Measurements from ENCODE around the gene PDE2A. TPM values are rescaled to one million over a fixed set of nuclear protein-coding genes. Genes with fewer than 3 reads are reported as not detected.
A peak's percentile ranks its signal among the peaks of the same experiment; 100 is the strongest.

Gene PDE2A
- total RNA-seq, 5 donors from 2014 or later (not counting 1 experiment from before 2014, with no cell fraction given), result 1.1 to 6.1 (median 1.7) TPM

GRCh38 chr11:72642043-72642883 is 32.0 kb downstream of the PDE2A start:
- Mint-ChIP-seq H3K9me3 (no peaks in the 10 kb centered on the region), H3K27me3 (peaks cover 8 to 10% of the 10 kb centered on the region in 2 donors), H3K27ac (no peak overlapping the region), H3K4me1 (peaks cover 0 to 5% (median 0%) of the 10 kb centered on the region in 3 donors), H3K36me3 (no peaks in the 10 kb centered on the region), H3K4me3 (peak overlapping the region; percentile 35 to 73 (median 62))
- Histone ChIP-seq H3K4me3 (ENCODE audit: control insufficient read depth in 1 of 2, extremely low read depth in 1 of 2, low read length in 1 of 2) (peak overlapping the region; percentile 50 to 55), H3K9me3 (no peaks in the 10 kb centered on the region), H3K27ac (ENCODE audit: low read length) (no peak overlapping the region), H3K4me1 (ENCODE audit: control insufficient read depth in 1 of 2, extremely low read depth in 1 of 2, insufficient read depth in 2 of 2, low read length in 2 of 2) (peaks cover 0 to 18% of the 10 kb centered on the region in 2 experiments), H3K27me3 (replicated peaks in 1 of 2; ENCODE audit: control insufficient read depth in 2 of 2, extremely low read depth in 1 of 2, insufficient read depth in 2 of 2, low read length in 1 of 2) (peaks cover 5 to 58% of the 10 kb centered on the region in 2 experiments), H3K36me3 (ENCODE audit: control insufficient read depth in 2 of 2, extremely low read depth in 1 of 2, insufficient read depth in 1 of 2, low read length in 1 of 2) (no peaks in the 10 kb centered on the region)
- ATAC-seq (replicated peaks in 1 of 4), result peak; percentile 40 to 60 (median 50)
- peak in 10 of 35 experiments; percentile 1 to 21 (median 9) for DNase-seq
- CTCF ChIA-PET, result interaction anchor here in 1 of 2 donors (0.5 kb wide), 1 partner anchor 175 kb away, joined by 3 read pairs; no protein-coding TSS in a partner anchor
- 2% methylated on average over 64 of the region's 85 CpGs for WGBS (ENCODE audit: insufficient coverage)
- POLR2A ChIA-PET, result no interaction called here

DNA sequence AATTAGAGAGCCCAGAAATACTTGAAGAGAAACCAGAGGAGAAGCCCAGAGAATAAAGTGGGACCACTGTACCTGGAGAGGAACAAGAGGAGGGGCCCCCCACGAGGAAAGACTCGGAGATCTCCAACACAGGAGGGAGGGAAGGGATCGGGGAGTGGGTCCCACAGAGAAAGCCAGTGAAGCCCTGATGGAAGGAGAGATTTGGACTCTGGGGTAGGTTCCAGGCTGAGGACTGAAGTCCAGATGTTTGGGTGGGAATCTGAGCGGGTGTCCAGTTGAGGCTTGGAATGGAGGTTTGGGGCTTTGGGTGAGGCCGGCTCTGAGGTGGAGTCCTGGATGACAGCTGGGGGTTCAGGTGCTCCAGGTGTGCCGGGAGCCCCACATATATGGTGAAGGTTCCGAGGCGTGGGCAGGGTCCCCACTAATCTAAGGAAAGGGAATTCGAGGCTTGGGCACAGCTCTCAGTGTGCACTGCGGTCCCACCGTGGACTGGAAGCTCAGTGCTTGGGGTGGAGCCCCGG is 32.6 kb downstream of the PDE2A start:
- 56% methylated on average over 12 of the region's 12 CpGs for WGBS (ENCODE audit: insufficient coverage)
- ChIA-PET POLR2A (no interaction called here), CTCF (no interaction called here)
- H3K4me1 Mint-ChIP-seq, result peaks cover 0 to 5% (median 0%) of the 10 kb centered on the region in 3 donors
- H3K27ac Mint-ChIP-seq, result no peak overlapping the region
- Histone ChIP-seq H3K9me3 (no peaks in the 10 kb centered on the region), H3K27me3 (replicated peaks in 1 of 2; ENCODE audit: control insufficient read depth in 2 of 2, extremely low read depth in 1 of 2, insufficient read depth in 2 of 2, low read length in 1 of 2) (peaks cover 5 to 59% of the 10 kb centered on the region in 2 experiments), H3K36me3 (ENCODE audit: control insufficient read depth in 2 of 2, extremely low read depth in 1 of 2, insufficient read depth in 1 of 2, low read length in 1 of 2) (no peaks in the 10 kb centered on the region), H3K27ac (ENCODE audit: low read length) (no peak overlapping the region), H3K4me3 (ENCODE audit: control insufficient read depth in 1 of 2, extremely low read depth in 1 of 2, low read length in 1 of 2) (no peak overlapping the region), H3K4me1 (ENCODE audit: control insufficient read depth in 1 of 2, extremely low read depth in 1 of 2, insufficient read depth in 2 of 2, low read length in 2 of 2) (peaks cover 0 to 18% of the 10 kb centered on the region in 2 experiments)
- H3K27me3 Mint-ChIP-seq, result peaks cover 9 to 17% of the 10 kb centered on the region in 2 donors
- no peak overlapping the region for H3K4me3 Mint-ChIP-seq
- DNase-seq (no peak), ATAC-seq (replicated peaks in 1 of 4) (no peak)
- no peaks in the 10 kb centered on the region for H3K36me3 Mint-ChIP-seq
- no peaks in the 10 kb centered on the region for H3K9me3 Mint-ChIP-seq

- H3K27me3 ChIP-seq (replicated peaks in 1 of 2; ENCODE audit: control insufficient read depth in 2 of 2, extremely low read depth in 1 of 2, insufficient read depth in 2 of 2, low read length in 1 of 2), result peaks cover 5 to 62% of the 10 kb centered on the region in 2 experiments
- WGBS (ENCODE audit: insufficient coverage), result 72% methylated on average over 15 of the region's 23 CpGs
- H3K27me3 Mint-ChIP-seq, result peaks cover 15 to 20% of the 10 kb centered on the region in 2 donors
- peaks cover 0 to 18% of the 10 kb centered on the region in 2 experiments for H3K4me1 ChIP-seq (ENCODE audit: control insufficient read depth in 1 of 2, extremely low read depth in 1 of 2, insufficient read depth in 2 of 2, low read length in 2 of 2)
- no peaks in the 10 kb centered on the region for H3K36me3 Mint-ChIP-seq
- no peak overlapping the region for H3K27ac ChIP-seq (ENCODE audit: low read length)
- ChIA-PET CTCF (no interaction called here), POLR2A (no interaction called here)
- no peak overlapping the region for H3K4me3 ChIP-seq (ENCODE audit: control insufficient read depth in 1 of 2, extremely low read depth in 1 of 2, low read length in 1 of 2)
- H3K9me3 ChIP-seq, result no peaks in the 10 kb centered on the region
- H3K4me1 Mint-ChIP-seq, result peaks cover 0 to 5% (median 0%) of the 10 kb centered on the region in 3 donors
- ATAC-seq (replicated peaks in 1 of 4) (no peak), DNase-seq (no peak)
- H3K4me3 Mint-ChIP-seq, result no peak overlapping the region
- H3K36me3 ChIP-seq (ENCODE audit: control insufficient read depth in 2 of 2, extremely low read depth in 1 of 2, insufficient read depth in 1 of 2, low read length in 1 of 2), result no peaks in the 10 kb centered on the region
- H3K9me3 Mint-ChIP-seq, result no peaks in the 10 kb centered on the region
- H3K27ac Mint-ChIP-seq, result no peak overlapping the region
Measured at GRCh38 chr11:72639502-72640375, 34.5 kb downstream of the PDE2A start.

DNA sequence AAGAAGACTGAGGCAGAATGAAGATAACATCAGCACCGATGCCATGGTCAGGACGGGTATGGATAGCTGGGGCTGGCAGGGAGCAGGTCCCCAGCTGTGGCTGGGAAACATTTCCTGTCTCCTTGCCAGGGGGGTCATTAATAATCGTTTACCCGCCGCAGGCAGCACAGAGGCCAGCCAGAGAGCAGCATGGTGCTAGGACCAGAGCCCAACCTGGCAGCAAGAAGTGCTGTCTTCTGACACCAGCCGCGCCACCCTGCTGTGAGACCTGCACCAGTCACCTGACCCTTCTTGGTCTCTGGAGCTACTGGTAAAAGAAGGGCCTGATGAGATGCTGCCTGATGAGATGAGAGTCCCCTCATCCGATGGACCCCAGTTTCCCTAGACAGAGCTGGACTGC is 36.3 kb downstream of the PDE2A start:
- no peaks in the 10 kb centered on the region for H3K36me3 Mint-ChIP-seq
- no peaks in the 10 kb centered on the region for H3K4me1 Mint-ChIP-seq
- no peak overlapping the region for H3K27ac Mint-ChIP-seq
- 82% methylated on average over 8 of the region's 8 CpGs for WGBS (ENCODE audit: insufficient coverage)
- H3K9me3 Mint-ChIP-seq, result no peaks in the 10 kb centered on the region
- H3K27me3 ChIP-seq (replicated peaks in 1 of 2; ENCODE audit: control insufficient read depth in 2 of 2, extremely low read depth in 1 of 2, insufficient read depth in 2 of 2, low read length in 1 of 2), result peaks cover 5 to 57% of the 10 kb centered on the region in 2 experiments
- peaks cover 0 to 12% of the 10 kb centered on the region in 2 experiments for H3K4me1 ChIP-seq (ENCODE audit: control insufficient read depth in 1 of 2, extremely low read depth in 1 of 2, insufficient read depth in 2 of 2, low read length in 2 of 2)
- H3K4me3 ChIP-seq (ENCODE audit: control insufficient read depth in 1 of 2, extremely low read depth in 1 of 2, low read length in 1 of 2), result no peak overlapping the region
- DNase-seq (no peak), ATAC-seq (replicated peaks in 1 of 4) (no peak)
- H3K36me3 ChIP-seq (ENCODE audit: control insufficient read depth in 2 of 2, extremely low read depth in 1 of 2, insufficient read depth in 1 of 2, low read length in 1 of 2), result no peaks in the 10 kb centered on the region
- no peak overlapping the region for H3K4me3 Mint-ChIP-seq
- no peaks in the 10 kb centered on the region for H3K9me3 ChIP-seq
- POLR2A ChIA-PET, result no interaction called here
- CTCF ChIA-PET, result no interaction called here
- peaks cover 13 to 17% of the 10 kb centered on the region in 2 donors for H3K27me3 Mint-ChIP-seq
- H3K27ac ChIP-seq (ENCODE audit: low read length), result no peak overlapping the region

- POLR2A ChIA-PET, result no interaction called here
- H3K9me3 ChIP-seq, result no peaks in the 10 kb centered on the region
- peaks cover 0 to 7% of the 10 kb centered on the region in 2 experiments for H3K4me1 ChIP-seq (ENCODE audit: control insufficient read depth in 1 of 2, extremely low read depth in 1 of 2, insufficient read depth in 2 of 2, low read length in 2 of 2)
- H3K4me1 Mint-ChIP-seq, result no peaks in the 10 kb centered on the region
- H3K4me3 Mint-ChIP-seq, result no peak overlapping the region
- no CpG with 5 or more reads among the region's 2 CpGs for WGBS (ENCODE audit: insufficient coverage)
- no peaks in the 10 kb centered on the region for H3K36me3 ChIP-seq (ENCODE audit: control insufficient read depth in 2 of 2, extremely low read depth in 1 of 2, insufficient read depth in 1 of 2, low read length in 1 of 2)
- no peaks in the 10 kb centered on the region for H3K36me3 Mint-ChIP-seq
- no peak for ATAC-seq (replicated peaks in 1 of 4)
- peaks cover 13 to 17% of the 10 kb centered on the region in 2 donors for H3K27me3 Mint-ChIP-seq
- H3K27me3 ChIP-seq (replicated peaks in 1 of 2; ENCODE audit: control insufficient read depth in 2 of 2, extremely low read depth in 1 of 2, insufficient read depth in 2 of 2, low read length in 1 of 2), result peaks cover 5 to 60% of the 10 kb centered on the region in 2 experiments
- no peak for DNase-seq
- CTCF ChIA-PET, result no interaction called here
- H3K27ac ChIP-seq (ENCODE audit: low read length), result no peak overlapping the region
- H3K27ac Mint-ChIP-seq, result peak overlapping the region in 1 of 2 donors; percentile 6
- no peak overlapping the region for H3K4me3 ChIP-seq (ENCODE audit: control insufficient read depth in 1 of 2, extremely low read depth in 1 of 2, low read length in 1 of 2)
- H3K9me3 Mint-ChIP-seq, result no peaks in the 10 kb centered on the region
Measured at GRCh38 chr11:72637198-72637597, 37.0 kb downstream of the PDE2A start.

DNA sequence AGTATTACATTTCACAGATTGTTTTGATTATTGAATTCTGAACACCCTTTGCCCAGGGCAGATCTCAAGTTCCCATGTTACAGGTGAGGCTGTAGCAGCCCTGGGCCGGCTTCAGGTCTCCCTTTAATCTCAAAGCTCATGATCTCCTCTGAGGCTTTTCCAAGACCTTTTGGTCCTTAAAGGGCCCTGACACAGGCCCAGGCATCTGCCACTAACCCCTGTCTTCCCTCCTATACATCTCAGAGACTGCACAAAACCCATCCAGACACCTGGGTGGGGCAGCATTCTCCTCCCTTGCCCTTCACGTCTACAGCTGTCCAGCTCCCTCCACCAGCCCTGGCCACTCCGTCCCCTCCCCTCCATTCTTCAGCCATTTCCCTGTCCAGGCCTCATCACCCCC is 37.8 kb downstream of the PDE2A start:
- no peak for ATAC-seq (replicated peaks in 1 of 4)
- WGBS (ENCODE audit: insufficient coverage), result 71% methylated on average over 2 of the region's 3 CpGs
- POLR2A ChIA-PET, result interaction anchor here in 1 of 2 donors (0.6 kb wide), 1 partner anchor 660 kb away, joined by 3 read pairs; no protein-coding TSS in a partner anchor

More for the DNA sequence above, 37.8 kb downstream of the PDE2A start:
- no peak overlapping the region for H3K27ac Mint-ChIP-seq
- no peaks in the 10 kb centered on the region for H3K36me3 ChIP-seq (ENCODE audit: control insufficient read depth in 2 of 2, extremely low read depth in 1 of 2, insufficient read depth in 1 of 2, low read length in 1 of 2)
- H3K9me3 Mint-ChIP-seq, result no peaks in the 10 kb centered on the region
- H3K4me3 ChIP-seq (ENCODE audit: control insufficient read depth in 1 of 2, extremely low read depth in 1 of 2, low read length in 1 of 2), result no peak overlapping the region
- H3K27ac ChIP-seq (ENCODE audit: low read length), result no peak overlapping the region
- H3K27me3 ChIP-seq (replicated peaks in 1 of 2; ENCODE audit: control insufficient read depth in 2 of 2, extremely low read depth in 1 of 2, insufficient read depth in 2 of 2, low read length in 1 of 2), result peaks cover 5 to 55% of the 10 kb centered on the region in 2 experiments
- CTCF ChIA-PET, result interaction anchor here (0.7 to 1.1 kb wide), 3 partner anchors 9 to 165 kb away, joined by 3 read pairs; no protein-coding TSS in a partner anchor
- no peak overlapping the region for H3K4me3 Mint-ChIP-seq
- H3K36me3 Mint-ChIP-seq, result no peaks in the 10 kb centered on the region
- H3K4me1 Mint-ChIP-seq, result no peaks in the 10 kb centered on the region
- no peak for DNase-seq
- H3K4me1 ChIP-seq (ENCODE audit: control insufficient read depth in 1 of 2, extremely low read depth in 1 of 2, insufficient read depth in 2 of 2, low read length in 2 of 2), result no peaks in the 10 kb centered on the region
- H3K9me3 ChIP-seq, result no peaks in the 10 kb centered on the region
- H3K27me3 Mint-ChIP-seq, result peaks cover 13 to 17% of the 10 kb centered on the region in 2 donors
